Measurements from ENCODE around the gene CYP2A13.
"Not testable (repeated sequence)": the region's sequence is repeated elsewhere in the genome, so short reads cannot be mapped to it uniquely, and the experiment has no call there.

DNA sequence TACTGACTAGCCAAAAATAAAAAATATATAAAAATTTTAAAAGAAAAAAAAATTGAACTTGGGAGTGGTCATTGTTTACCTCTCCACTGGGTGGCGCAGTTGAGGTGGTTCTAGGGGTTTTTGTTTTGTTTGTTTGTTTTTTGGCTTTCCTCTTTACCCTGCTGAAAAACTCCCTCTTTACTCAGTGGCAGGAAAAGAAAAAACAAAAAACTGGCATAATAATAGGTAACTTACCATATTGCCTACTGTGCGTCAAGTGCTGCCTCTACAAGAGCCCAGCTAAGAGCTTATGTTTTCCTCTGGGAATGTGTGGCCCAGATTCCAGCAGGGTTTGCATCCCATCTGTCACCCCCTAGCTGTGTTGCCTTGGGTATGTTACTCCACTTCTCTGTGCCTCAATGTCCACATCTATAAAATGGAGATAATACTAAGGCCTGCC lies 38.5 kb downstream of the CYP2A13 start:
- not testable (repeated sequence) for TF ChIP-seq POLR2AphosphoS5 (IDR thresholded peaks at IDR 0.05; ENCODE audit: low read depth); EZH2 (IDR thresholded peaks at IDR 0.05; ENCODE audit: low read depth, unreplicated experiment); JUNB (IDR thresholded peaks at IDR 0.05; ENCODE audit: unreplicated experiment); NANOG (IDR thresholded peaks at IDR 0.05; ENCODE audit: borderline replicate concordance); ZNF331 (CRISPR knock-in tag; IDR thresholded peaks at IDR 0.05; ENCODE audit: low read depth); EZH2phosphoT487 (IDR thresholded peaks at IDR 0.05; ENCODE audit: unreplicated experiment); STAT1 (IDR thresholded peaks at IDR 0.05; ENCODE audit: unreplicated experiment); ZNF114 (CRISPR knock-in tag; IDR thresholded peaks at IDR 0.05)
- TF ChIP-seq, protein P1, sequence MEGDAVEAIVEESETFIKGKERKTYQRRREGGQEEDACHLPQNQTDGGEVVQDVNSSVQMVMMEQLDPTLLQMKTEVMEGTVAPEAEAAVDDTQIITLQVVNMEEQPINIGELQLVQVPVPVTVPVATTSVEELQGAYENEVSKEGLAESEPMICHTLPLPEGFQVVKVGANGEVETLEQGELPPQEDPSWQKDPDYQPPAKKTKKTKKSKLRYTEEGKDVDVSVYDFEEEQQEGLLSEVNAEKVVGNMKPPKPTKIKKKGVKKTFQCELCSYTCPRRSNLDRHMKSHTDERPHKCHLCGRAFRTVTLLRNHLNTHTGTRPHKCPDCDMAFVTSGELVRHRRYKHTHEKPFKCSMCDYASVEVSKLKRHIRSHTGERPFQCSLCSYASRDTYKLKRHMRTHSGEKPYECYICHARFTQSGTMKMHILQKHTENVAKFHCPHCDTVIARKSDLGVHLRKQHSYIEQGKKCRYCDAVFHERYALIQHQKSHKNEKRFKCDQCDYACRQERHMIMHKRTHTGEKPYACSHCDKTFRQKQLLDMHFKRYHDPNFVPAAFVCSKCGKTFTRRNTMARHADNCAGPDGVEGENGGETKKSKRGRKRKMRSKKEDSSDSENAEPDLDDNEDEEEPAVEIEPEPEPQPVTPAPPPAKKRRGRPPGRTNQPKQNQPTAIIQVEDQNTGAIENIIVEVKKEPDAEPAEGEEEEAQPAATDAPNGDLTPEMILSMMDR (conservative IDR thresholded peaks at IDR 0.05; ENCODE audit: low read depth in 2 of 2), result peak; percentile 66 to 68
- TF ChIP-seq, protein P2, sequence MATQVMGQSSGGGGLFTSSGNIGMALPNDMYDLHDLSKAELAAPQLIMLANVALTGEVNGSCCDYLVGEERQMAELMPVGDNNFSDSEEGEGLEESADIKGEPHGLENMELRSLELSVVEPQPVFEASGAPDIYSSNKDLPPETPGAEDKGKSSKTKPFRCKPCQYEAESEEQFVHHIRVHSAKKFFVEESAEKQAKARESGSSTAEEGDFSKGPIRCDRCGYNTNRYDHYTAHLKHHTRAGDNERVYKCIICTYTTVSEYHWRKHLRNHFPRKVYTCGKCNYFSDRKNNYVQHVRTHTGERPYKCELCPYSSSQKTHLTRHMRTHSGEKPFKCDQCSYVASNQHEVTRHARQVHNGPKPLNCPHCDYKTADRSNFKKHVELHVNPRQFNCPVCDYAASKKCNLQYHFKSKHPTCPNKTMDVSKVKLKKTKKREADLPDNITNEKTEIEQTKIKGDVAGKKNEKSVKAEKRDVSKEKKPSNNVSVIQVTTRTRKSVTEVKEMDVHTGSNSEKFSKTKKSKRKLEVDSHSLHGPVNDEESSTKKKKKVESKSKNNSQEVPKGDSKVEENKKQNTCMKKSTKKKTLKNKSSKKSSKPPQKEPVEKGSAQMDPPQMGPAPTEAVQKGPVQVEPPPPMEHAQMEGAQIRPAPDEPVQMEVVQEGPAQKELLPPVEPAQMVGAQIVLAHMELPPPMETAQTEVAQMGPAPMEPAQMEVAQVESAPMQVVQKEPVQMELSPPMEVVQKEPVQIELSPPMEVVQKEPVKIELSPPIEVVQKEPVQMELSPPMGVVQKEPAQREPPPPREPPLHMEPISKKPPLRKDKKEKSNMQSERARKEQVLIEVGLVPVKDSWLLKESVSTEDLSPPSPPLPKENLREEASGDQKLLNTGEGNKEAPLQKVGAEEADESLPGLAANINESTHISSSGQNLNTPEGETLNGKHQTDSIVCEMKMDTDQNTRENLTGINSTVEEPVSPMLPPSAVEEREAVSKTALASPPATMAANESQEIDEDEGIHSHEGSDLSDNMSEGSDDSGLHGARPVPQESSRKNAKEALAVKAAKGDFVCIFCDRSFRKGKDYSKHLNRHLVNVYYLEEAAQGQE (IDR thresholded peaks at IDR 0.05; ENCODE audit: unreplicated experiment), result not testable (repeated sequence)
- TF ChIP-seq CREB1 (CRISPR knock-in tag; IDR thresholded peaks at IDR 0.05; ENCODE audit: low read depth), result 0 out of 2 replicates have a peak, but pooled peaks have one; percentile 24
- TF ChIP-seq, protein P3, sequence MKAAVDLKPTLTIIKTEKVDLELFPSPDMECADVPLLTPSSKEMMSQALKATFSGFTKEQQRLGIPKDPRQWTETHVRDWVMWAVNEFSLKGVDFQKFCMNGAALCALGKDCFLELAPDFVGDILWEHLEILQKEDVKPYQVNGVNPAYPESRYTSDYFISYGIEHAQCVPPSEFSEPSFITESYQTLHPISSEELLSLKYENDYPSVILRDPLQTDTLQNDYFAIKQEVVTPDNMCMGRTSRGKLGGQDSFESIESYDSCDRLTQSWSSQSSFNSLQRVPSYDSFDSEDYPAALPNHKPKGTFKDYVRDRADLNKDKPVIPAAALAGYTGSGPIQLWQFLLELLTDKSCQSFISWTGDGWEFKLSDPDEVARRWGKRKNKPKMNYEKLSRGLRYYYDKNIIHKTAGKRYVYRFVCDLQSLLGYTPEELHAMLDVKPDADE (IDR thresholded peaks at IDR 0.05), result not testable (repeated sequence)
- TF ChIP-seq, protein P4, sequence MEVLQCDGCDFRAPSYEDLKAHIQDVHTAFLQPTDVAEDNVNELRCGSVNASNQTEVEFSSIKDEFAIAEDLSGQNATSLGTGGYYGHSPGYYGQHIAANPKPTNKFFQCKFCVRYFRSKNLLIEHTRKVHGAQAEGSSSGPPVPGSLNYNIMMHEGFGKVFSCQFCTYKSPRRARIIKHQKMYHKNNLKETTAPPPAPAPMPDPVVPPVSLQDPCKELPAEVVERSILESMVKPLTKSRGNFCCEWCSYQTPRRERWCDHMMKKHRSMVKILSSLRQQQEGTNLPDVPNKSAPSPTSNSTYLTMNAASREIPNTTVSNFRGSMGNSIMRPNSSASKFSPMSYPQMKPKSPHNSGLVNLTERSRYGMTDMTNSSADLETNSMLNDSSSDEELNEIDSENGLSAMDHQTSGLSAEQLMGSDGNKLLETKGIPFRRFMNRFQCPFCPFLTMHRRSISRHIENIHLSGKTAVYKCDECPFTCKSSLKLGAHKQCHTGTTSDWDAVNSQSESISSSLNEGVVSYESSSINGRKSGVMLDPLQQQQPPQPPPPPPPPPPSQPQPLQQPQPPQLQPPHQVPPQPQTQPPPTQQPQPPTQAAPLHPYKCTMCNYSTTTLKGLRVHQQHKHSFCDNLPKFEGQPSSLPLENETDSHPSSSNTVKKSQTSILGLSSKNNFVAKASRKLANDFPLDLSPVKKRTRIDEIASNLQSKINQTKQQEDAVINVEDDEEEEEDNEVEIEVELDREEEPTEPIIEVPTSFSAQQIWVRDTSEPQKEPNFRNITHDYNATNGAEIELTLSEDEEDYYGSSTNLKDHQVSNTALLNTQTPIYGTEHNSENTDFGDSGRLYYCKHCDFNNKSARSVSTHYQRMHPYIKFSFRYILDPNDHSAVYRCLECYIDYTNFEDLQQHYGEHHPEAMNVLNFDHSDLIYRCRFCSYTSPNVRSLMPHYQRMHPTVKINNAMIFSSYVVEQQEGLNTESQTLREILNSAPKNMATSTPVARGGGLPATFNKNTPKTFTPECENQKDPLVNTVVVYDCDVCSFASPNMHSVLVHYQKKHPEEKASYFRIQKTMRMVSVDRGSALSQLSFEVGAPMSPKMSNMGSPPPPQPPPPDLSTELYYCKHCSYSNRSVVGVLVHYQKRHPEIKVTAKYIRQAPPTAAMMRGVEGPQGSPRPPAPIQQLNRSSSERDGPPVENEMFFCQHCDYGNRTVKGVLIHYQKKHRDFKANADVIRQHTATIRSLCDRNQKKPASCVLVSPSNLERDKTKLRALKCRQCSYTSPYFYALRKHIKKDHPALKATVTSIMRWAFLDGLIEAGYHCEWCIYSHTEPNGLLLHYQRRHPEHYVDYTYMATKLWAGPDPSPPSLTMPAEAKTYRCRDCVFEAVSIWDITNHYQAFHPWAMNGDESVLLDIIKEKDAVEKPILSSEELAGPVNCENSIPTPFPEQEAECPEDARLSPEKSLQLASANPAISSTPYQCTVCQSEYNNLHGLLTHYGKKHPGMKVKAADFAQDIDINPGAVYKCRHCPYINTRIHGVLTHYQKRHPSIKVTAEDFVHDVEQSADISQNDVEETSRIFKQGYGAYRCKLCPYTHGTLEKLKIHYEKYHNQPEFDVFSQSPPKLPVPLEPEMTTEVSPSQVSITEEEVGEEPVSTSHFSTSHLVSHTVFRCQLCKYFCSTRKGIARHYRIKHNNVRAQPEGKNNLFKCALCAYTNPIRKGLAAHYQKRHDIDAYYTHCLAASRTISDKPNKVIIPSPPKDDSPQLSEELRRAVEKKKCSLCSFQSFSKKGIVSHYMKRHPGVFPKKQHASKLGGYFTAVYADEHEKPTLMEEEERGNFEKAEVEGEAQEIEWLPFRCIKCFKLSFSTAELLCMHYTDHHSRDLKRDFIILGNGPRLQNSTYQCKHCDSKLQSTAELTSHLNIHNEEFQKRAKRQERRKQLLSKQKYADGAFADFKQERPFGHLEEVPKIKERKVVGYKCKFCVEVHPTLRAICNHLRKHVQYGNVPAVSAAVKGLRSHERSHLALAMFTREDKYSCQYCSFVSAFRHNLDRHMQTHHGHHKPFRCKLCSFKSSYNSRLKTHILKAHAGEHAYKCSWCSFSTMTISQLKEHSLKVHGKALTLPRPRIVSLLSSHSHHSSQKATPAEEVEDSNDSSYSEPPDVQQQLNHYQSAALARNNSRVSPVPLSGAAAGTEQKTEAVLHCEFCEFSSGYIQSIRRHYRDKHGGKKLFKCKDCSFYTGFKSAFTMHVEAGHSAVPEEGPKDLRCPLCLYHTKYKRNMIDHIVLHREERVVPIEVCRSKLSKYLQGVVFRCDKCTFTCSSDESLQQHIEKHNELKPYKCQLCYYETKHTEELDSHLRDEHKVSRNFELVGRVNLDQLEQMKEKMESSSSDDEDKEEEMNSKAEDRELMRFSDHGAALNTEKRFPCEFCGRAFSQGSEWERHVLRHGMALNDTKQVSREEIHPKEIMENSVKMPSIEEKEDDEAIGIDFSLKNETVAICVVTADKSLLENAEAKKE (CRISPR knock-in tag; IDR thresholded peaks at IDR 0.05), result not testable (repeated sequence)

Data from GM23338 (cell line).